ENCODE results near the gene TMEM82.

Gene TMEM82

GRCh38 chr1:15735304-15736037 is 6.8 kb upstream of the TMEM82 start:
- TF ChIP-seq, protein P1, sequence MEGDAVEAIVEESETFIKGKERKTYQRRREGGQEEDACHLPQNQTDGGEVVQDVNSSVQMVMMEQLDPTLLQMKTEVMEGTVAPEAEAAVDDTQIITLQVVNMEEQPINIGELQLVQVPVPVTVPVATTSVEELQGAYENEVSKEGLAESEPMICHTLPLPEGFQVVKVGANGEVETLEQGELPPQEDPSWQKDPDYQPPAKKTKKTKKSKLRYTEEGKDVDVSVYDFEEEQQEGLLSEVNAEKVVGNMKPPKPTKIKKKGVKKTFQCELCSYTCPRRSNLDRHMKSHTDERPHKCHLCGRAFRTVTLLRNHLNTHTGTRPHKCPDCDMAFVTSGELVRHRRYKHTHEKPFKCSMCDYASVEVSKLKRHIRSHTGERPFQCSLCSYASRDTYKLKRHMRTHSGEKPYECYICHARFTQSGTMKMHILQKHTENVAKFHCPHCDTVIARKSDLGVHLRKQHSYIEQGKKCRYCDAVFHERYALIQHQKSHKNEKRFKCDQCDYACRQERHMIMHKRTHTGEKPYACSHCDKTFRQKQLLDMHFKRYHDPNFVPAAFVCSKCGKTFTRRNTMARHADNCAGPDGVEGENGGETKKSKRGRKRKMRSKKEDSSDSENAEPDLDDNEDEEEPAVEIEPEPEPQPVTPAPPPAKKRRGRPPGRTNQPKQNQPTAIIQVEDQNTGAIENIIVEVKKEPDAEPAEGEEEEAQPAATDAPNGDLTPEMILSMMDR (IDR thresholded peaks at IDR 0.05): no peak
- peak overlapping the region; percentile 58 to 68 for H3K27ac ChIP-seq
- H3K4me3 ChIP-seq: no peak overlapping the region
- no peak for DNase-seq (ENCODE audit: low spot score)

DNA sequence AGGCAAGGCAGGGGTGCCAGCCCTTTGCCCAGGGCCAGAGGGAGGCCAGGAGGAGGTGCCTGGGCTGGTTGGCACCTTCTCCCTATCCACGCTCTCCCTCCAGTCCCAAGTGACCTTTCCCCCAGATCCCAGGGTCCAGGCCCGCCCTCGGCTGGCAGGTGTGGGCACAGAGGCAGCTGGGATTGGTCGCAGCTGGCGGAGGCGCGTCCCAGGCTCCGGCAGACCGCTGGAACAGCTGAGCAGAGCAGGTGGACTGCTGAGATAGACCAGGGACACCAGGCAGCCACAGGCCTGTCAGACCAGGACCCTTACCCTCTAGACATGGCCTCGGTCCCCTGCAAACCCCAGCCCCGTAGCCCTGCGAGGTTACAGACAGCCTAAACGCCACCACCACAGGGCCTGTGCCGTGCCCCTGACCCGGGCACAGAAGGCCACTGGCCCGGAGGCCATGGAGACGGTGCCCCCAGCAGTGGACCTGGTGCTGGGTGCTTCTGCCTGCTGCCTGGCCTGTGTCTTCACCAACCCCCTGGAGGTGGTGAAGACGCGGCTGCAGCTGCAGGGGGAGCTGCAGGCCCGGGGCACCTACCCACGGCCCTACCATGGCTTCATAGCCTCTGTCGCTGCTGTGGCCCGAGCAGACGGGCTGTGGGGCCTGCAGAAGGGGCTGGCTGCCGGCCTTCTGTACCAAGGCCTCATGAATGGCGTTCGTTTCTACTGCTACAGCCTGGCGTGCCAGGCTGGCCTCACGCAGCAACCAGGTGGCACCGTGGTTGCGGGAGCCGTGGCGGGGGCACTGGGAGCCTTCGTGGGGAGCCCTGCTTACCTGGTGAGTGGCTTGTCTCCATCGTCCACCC is 6.0 kb upstream of the TMEM82 start, which contains the start of gene SLC25A34:
Gene SLC25A34 (plus strand): TSS at position 221 of the 854 bp plus-strand sequence. CDS start 228 bp downstream, at position 449.
- Histone ChIP-seq H3K4me3 (no peak within 1 kb of the TSS), H3K27ac (peak within 1 kb of the TSS; percentile 58 to 68)
- TF ChIP-seq, protein P1 (IDR thresholded peaks at IDR 0.05): no peak
- DNase-seq (ENCODE audit: low spot score): no peak

- TF ChIP-seq, protein P1 (IDR thresholded peaks at IDR 0.05): no peak
- H3K4me3 ChIP-seq: no peak overlapping the region
- DNase-seq (ENCODE audit: low spot score): no peak
- peak overlapping the region; percentile 58 to 68 for H3K27ac ChIP-seq
Measured at GRCh38 chr1:15736892-15737261, 5.4 kb upstream of the TMEM82 start.

DNA sequence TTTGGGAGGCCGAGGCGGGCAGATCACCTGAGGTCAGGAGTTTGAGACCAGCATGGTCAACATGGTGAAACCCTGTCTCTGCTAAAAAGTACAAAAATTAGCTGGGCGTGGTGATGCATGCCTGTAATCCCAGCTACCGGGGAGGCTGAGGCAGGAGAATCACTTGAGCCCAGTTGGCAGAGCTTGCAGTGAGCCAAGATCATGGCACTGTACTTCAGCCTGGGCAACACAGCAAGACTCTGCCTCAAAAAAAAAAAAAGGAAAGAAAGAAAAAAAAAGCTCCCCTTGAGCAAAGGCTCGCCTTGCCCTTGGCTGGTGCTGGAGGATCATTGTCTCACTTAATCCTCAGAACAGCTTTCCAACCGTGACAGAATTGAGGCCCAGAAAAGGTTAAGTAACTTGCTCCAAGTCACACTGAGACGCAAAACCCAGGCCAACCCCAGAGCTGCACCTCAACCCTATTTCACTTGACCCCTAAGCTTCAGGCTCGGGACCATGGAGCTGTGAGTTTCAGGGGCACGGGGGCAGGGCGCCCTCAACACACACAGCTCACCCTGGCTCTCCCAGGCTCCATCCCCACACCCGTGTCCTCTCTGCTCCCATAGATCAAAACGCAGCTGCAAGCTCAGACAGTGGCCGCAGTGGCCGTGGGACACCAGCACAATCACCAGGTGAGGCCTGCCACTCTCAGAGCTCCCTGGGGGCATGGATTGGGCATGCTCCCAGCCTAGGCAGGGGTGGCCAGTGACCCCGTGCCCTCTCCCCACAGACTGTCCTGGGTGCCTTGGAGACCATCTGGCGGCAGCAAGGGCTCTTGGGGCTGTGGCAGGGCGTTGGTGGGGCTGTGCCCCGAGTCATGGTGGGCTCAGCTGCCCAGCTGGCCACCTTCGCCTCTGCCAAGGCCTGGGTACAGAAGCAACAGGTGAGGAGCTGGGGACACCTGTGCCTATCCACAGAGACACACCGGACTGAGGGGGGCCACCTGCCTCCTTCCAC is 4.7 kb upstream of the TMEM82 start:
- H3K4me3 ChIP-seq: no peak overlapping the region
- DNase-seq (ENCODE audit: low spot score): no peak

GRCh38 chr1:15738416-15739113 is 3.7 kb upstream of the TMEM82 start:
- no peak for DNase-seq (ENCODE audit: low spot score)
- peak overlapping the region; percentile 39 to 63 for H3K27ac ChIP-seq
- TF ChIP-seq, protein P1 (IDR thresholded peaks at IDR 0.05): no peak
- H3K4me3 ChIP-seq: no peak overlapping the region

More for the DNA sequence above, 4.7 kb upstream of the TMEM82 start:
- H3K27ac ChIP-seq: peak overlapping the region in 1 of 2 donors; percentile 68
- TF ChIP-seq, protein P1 (IDR thresholded peaks at IDR 0.05): no peak

- Histone ChIP-seq H3K4me3 (no peak overlapping the region), H3K27ac (peak overlapping the region; percentile 39 to 63)
- TF ChIP-seq, protein P1 (IDR thresholded peaks at IDR 0.05): no peak
- no peak for DNase-seq (ENCODE audit: low spot score)
Measured at GRCh38 chr1:15739259-15739658, 3.0 kb upstream of the TMEM82 start.

All from coronary artery (tissue), 2 donors.